Measurements from ENCODE around the gene SPTSSB.

The SPTSSB gene

GRCh38 chr3:161371441-161372320, at the start of gene SPTSSB:
Gene SPTSSB, minus strand, starts transcription at chr3:161371517. Its CDS starts 25,194 bp downstream, at chr3:161346323.
- DNase-seq = no peak

GRCh38 chr3:161420746-161421145, 49.4 kb upstream of the SPTSSB start:
- no peak for DNase-seq

- DNase-seq = no peak
Measured at GRCh38 chr3:161419555-161420333, 48.4 kb upstream of the SPTSSB start.

- peak; percentile 69 for DNase-seq
Measured at GRCh38 chr3:161415506-161416231, 44.4 kb upstream of the SPTSSB start.

GRCh38 chr3:161414907-161415306, 43.6 kb upstream of the SPTSSB start:
- DNase-seq = no peak

- no peak for DNase-seq
Measured at GRCh38 chr3:161413855-161414210, 42.5 kb upstream of the SPTSSB start.

GRCh38 chr3:161413127-161413854, 42.0 kb upstream of the SPTSSB start:
- DNase-seq = peak; percentile 47

GRCh38 chr3:161412123-161412522, 40.8 kb upstream of the SPTSSB start:
- DNase-seq = no peak

GRCh38 chr3:161409858-161410257, 38.5 kb upstream of the SPTSSB start:
- no peak for DNase-seq

GRCh38 chr3:161409069-161409468, 37.8 kb upstream of the SPTSSB start:
- peak; percentile 53 for DNase-seq

- DNase-seq = no peak
Measured at GRCh38 chr3:161406594-161407555, 35.6 kb upstream of the SPTSSB start.

GRCh38 chr3:161405836-161406235, 34.5 kb upstream of the SPTSSB start:
- no peak for DNase-seq

- no peak for DNase-seq
Measured at GRCh38 chr3:161405087-161405486, 33.8 kb upstream of the SPTSSB start.

GRCh38 chr3:161403251-161403650, 31.9 kb upstream of the SPTSSB start:
- DNase-seq = peak; percentile 12

- peak; percentile 53 for DNase-seq
Measured at GRCh38 chr3:161401389-161401788, 30.1 kb upstream of the SPTSSB start.

- no peak for DNase-seq
Measured at GRCh38 chr3:161400650-161401049, 29.3 kb upstream of the SPTSSB start.

GRCh38 chr3:161395115-161396012, 24.0 kb upstream of the SPTSSB start:
- DNase-seq = no peak

GRCh38 chr3:161393803-161394202, 22.5 kb upstream of the SPTSSB start:
- DNase-seq = no peak

GRCh38 chr3:161393310-161393709, 22.0 kb upstream of the SPTSSB start:
- no peak for DNase-seq

- DNase-seq = no peak
Measured at GRCh38 chr3:161392853-161393252, 21.5 kb upstream of the SPTSSB start.
